H1 (cell line): ENCODE data around the gene ATP6AP1. TPM values are rescaled to one million over a fixed set of nuclear protein-coding genes. Genes with fewer than 3 reads are reported as not detected.

Source experiments
- NRF1 ChIP-seq: IDR thresholded peaks from 2 replicates; pipeline ENCODE4 v1.6.1; 2011; ENCODE audit warnings: mild to moderate bottlenecking, low read depth, low read length, improper control_type of control experiment
- YY1 ChIP-seq: IDR thresholded peaks from 2 replicates; pipeline ENCODE4 v1.6.1; 2011; ENCODE audit warnings: low read depth, mild to moderate bottlenecking, low read length
- polyA plus RNA-seq, 7 experiments: library from polyadenylated mRNA; depleted of rRNA in 3 of 7; stranded (reverse) in 5 of 7; unstranded in 2 of 7; fragments of >200 nt in 5 of 7; fragments of 200-250 nt in 2 of 7; gene quantifications; 1 replicate in 5 of 7; 2 replicates in 1 of 7; 4 replicates in 1 of 7; pipeline versions ENCODE4 v1.2.1 to v1.2.3, GENCODE V29; 2011 to 2013; ENCODE audit warnings: missing spikeins in 2 of 7, mixed read lengths in 2 of 7
- total RNA-seq: library from RNA; stranded (reverse); fragmentation: NEBNext Ultra II Directional; extraction: Animal tissue kit (Norgen Biotek cat#: 25700); gene quantifications from 2 replicates; pipeline ENCODE4 v1.2.1, GENCODE V29; 2021

Gene ATP6AP1
- total and polyA plus RNA-seq, 2 of the 8 experiments (the other 6 are each of a cell fraction or from before 2014, with no cell fraction given), result 44.6 to 80.8 TPM

DNA sequence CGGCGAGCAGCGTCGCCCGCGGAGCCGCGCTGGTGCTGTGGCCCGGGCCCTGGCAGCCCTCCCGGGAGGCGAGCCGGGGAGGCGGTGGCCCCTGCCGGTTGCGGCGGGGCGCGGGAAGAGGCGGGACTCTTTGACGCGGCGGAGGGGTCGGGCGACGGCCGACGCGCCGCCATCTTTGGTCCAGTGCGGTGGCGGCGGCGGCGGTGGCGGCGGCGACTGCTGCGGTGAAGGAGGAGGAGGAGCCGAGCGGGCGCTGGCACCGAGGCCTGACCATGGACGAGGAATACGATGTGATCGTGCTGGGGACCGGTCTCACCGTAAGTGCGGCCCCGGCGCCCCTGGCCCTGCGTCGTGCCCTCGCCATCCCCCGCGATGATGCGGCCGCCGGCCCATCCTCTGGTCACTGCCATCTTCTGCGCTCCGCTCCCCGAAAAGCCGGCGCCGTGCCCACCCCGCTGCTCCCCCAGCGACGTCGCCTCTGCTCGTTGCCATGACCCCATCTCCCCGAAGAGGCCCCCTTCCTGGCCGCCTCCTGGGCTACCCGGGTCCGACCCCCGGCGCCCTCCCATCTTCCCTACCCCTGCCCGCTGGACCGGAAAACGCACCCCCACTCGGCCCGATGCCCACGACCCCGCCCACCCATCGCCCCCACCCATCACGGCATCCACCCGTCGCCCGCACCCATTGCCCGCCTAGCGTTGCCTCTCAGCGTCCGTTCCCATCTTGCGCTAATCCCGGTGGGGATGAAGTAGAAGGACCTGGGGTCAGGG, 8.7 kb downstream of the ATP6AP1 start, which contains the start of gene GDI1 (continued):
- no peak for TF ChIP-seq NRF1
- peak; percentile 85 for TF ChIP-seq YY1
